GM21723 (cell line): ENCODE measurements around the gene TRPM2.

ENCODE experiments used
- ATAC-seq: cut with Tn5 transposase; IDR thresholded peaks from one replicate; pipeline ENCODE4 v1.9.1; 2021; ENCODE audit warnings: mild to moderate bottlenecking, moderate library complexity; ENCODE audit not compliant: unreplicated experiment

TRPM2 gene

GRCh38 chr21:44438531-44439210 is 85.2 kb downstream of the TRPM2 start:
- no peak for ATAC-seq

- no peak for ATAC-seq
These were observed 85.8 kb downstream of the TRPM2 start for GRCh38 chr21:44439211-44439600.

GRCh38 chr21:44440241-44441040 is 87.0 kb downstream of the TRPM2 start:
- ATAC-seq, result no peak

GRCh38 chr21:44441041-44441400 is 87.6 kb downstream of the TRPM2 start:
- no peak for ATAC-seq

- no peak for ATAC-seq
These were observed 88.3 kb downstream of the TRPM2 start for GRCh38 chr21:44441581-44442265.

GRCh38 chr21:44442266-44443125 is 89.1 kb downstream of the TRPM2 start:
- ATAC-seq, result no peak

- no peak for ATAC-seq
These were observed 90.0 kb downstream of the TRPM2 start for GRCh38 chr21:44443291-44443890.

- ATAC-seq, result no peak
These were observed 90.5 kb downstream of the TRPM2 start for GRCh38 chr21:44443891-44444285.

- no peak for ATAC-seq
These were observed 91.0 kb downstream of the TRPM2 start for GRCh38 chr21:44444286-44444931.

GRCh38 chr21:44445145-44445812 is 91.9 kb downstream of the TRPM2 start:
- no peak for ATAC-seq

- ATAC-seq, result no peak
These were observed 95.3 kb downstream of the TRPM2 start for GRCh38 chr21:44448651-44449131.

GRCh38 chr21:44449473-44450363 is 96.3 kb downstream of the TRPM2 start:
- no peak for ATAC-seq

GRCh38 chr21:44450402-44450801 is 97.0 kb downstream of the TRPM2 start:
- ATAC-seq, result no peak

GRCh38 chr21:44450999-44451398 is 97.6 kb downstream of the TRPM2 start:
- ATAC-seq, result no peak

GRCh38 chr21:44453120-44453519 is 99.7 kb downstream of the TRPM2 start:
- ATAC-seq, result no peak

- no peak for ATAC-seq
These were observed 100.6 kb downstream of the TRPM2 start for GRCh38 chr21:44454058-44454457.

- no peak for ATAC-seq
These were observed 101.5 kb downstream of the TRPM2 start, which contains the start of gene LRRC3 for GRCh38 chr21:44454747-44455523. LRRC3 (plus strand) TSS chr21:44455510; CDS start chr21:44456645, 1,135 bp downstream.
